ENCODE measurements around the gene MICAL2.

Gene MICAL2

DNA sequence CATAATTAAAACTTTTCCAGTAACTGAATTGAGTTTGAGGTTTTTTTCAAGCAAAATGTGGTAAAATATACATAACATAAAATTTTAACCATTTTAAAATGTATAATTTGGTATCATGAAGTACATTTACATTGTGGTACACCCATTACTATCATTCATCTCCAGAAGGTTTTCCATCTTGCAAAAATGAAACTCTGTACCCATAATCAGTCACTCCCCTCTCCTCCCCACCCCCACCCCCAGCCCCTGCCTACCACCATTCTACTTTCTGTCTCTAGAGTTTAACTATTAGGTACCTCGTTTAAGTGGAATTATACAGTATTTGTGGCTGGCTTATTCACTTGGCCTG lies 63.7 kb downstream of the MICAL2 start:
- DNase-seq: no peak

DNA sequence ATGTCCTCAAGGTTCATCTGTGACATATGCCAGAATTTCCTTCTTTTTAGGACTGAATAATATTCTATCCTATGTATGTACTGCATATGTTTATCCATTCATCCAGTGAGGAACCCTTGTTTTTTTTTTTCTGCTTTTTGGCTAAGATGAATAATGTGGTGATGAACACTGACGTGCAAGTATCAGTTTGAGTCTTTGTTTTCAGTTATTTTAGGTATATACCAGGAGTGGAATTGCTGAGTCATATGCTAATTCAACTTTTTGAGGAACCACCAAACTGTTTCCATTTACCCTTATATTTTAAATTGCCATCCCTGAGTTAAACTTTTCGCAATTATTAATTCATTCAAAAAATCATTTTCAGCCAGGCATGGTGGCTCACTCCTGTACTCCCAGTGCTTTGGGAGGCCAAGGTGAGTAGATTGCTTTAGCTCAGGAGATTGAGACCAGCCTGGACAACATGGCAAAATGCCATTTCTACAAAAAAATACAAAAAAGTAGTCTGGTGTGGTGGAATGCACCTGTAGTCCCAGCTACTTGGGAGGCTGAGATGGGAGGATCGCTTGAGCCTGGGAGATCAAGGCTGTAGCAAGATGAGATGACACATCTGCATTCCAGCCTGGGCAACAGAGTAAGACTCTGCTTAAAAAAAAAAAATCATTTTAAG lies 64.2 kb downstream of the MICAL2 start:
- DNase-seq: no peak

DNA sequence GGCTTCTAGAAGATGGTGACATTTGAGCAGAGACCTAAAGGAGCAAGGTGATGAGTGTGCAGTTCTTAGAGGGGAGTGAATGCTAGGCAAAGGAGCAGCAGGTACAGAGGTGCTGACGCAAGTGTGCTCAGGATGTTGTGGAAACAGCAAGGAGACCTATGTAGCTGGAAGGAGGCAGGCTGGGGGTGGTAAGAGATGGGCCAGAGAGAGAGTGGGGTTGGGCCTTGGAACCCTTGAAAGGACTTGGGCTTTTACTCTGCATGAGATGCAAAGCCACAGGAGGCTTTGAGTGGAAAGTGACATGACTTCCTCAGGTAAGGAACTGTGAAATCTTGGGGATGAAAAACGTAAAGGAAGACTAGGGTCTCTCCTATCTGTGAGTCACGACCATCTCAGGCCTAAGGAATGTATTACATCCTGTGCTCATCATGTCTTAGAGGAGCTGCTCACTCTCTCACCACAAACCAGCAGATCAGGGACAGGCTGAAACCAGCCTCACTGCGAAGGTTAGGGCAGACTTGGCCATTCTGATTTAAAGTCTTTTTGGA lies 65.4 kb downstream of the MICAL2 start:
- DNase-seq: no peak

DNA sequence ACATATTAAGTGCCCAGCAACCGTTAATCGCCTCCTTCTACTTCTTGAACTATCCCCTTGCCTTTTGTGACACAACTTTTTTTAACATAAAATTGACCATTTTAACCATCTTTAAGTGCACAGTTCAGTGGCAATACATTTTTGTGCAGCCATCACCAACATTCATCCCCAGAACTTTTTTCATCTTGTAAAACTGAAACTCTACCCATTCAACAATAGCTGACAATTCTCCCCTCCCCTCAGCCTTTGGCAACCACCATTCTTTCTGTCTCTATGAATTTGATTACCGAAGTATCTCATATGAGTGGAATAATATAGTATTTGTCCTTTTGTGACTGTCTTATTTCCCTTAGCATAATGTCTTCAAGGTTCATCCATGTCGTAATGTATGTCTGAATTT lies 66.0 kb downstream of the MICAL2 start:
- no peak for DNase-seq

DNA sequence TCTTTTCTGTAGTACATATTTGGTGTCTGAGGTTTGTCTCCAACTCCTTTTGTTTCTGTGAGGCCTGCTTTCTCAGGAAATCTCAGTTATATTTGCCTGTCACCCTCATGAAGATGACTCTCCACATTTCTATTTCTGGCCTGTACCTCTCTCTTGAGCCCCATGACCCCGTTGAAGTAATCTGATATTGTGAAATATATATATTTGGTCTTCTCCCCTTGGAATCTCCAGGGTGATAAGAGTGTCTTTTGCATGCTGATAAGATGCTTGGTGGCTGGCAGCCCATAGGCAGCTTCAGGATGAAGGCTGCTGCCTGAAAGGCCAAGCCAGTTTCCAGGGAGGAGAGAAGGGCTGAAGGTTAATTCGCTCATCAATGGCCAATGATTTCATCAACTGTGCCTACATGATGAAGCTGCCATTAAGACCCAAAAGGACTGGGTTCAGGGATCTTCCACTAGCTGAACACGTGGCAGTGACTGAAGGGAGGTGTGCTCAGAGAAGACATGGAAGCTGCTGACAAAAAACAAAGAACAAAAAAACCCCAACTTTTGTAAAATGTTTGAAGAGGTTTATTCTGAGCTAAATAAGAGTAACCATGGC lies 67.4 kb downstream of the MICAL2 start:
- no peak for DNase-seq

DNA sequence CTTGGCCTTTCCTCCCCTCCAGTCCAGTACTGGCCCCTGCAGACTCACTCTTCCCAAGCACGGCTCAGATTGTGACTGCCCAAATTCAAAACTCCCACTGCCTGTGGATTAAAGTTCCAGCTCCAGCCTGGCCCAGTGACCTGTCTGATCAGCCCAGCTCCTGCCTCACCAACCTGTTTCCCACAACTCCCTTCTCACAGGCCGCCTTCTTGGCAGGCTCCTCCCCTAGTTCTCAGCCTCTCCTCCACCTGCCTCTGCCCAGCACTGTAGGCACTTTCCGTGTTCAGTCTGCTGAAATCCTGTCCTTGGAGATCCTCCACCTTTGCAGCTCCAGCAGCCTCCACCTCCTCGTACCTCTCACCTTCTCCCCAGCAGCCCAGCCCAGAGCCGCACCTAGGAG lies 68.6 kb downstream of the MICAL2 start:
- no peak for DNase-seq

DNA sequence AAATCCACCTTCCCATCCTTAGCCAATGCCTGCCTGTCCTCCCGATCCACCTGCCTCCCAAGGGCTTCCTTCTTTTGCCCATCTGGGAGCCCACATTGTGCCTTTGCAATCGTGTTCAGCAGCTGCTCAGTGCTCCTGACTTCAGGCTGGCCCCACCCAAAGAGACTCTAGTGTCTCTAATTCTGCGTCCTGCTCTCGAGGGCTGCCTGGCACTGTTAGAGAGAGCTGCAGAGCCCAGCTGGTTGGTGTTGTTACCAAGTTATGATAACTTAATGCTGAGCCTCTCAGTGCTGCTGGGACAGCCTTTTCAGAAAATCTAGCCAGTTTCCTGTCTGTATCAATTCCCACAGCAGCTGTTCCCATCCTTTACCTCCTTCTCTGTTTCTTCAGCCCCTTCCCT lies 69.1 kb downstream of the MICAL2 start:
- no peak for DNase-seq

DNA sequence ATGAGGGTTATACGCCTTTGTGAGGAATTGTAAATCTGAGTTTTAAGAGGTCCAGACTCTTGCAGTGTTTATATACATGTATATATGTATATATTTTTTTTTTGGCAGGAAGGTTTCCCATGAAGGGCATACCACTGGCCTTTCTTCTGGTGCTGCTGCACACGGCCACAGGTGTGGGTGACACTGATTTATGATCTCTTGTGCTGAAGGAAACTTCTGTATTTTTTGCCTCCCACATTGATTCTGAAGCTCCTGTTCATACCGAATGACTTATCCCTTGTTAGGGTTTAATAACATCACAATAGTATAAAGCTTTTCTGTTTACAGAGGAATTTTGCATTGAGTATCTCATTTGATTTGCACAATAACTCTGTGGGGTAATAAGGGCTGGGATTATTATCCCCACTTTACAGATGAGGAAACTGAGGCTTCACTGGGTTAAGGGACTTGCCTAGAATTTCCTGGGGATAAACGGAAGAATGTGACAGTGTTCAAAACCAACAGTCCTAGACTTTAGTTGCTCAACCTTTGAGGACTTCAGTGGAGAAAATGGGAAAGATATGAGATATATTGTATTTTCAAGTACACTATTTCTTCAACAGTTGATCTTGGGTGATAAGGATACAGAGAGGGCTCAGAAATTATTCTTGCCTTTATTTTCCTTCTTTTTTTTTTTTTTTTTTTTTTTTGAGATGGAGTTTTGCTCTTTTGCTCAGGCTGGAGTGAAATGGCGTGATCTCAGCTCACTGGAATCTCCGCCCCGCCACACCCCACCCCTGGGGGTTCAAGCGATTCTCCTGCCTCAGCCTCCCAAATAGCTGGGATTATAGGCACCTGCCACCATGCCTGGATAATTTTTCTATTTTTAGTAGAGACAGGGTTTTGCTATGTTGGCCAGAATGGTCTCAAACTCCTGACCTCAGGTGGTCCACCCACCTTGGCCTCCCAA lies 70.1 kb downstream of the MICAL2 start:
- no peak for DNase-seq

DNA sequence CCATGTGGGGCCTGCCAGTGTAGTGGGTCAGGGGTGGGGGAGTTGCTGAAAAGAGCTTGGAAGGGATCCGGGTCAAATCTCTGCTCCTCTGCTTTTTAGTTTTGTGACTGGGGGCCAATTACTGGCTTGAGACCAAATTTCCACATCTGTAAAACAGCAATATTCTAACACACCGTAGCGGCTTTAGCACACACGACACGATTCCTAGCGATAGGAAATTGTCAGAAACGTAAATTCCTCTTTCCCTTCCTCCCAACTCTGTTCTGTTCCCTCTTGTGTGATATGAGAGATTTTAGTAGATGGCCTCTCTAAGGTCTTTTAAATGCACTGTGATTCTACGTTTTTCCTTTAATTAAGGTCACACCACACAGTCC lies 71.9 kb downstream of the MICAL2 start:
- no peak for DNase-seq

DNA sequence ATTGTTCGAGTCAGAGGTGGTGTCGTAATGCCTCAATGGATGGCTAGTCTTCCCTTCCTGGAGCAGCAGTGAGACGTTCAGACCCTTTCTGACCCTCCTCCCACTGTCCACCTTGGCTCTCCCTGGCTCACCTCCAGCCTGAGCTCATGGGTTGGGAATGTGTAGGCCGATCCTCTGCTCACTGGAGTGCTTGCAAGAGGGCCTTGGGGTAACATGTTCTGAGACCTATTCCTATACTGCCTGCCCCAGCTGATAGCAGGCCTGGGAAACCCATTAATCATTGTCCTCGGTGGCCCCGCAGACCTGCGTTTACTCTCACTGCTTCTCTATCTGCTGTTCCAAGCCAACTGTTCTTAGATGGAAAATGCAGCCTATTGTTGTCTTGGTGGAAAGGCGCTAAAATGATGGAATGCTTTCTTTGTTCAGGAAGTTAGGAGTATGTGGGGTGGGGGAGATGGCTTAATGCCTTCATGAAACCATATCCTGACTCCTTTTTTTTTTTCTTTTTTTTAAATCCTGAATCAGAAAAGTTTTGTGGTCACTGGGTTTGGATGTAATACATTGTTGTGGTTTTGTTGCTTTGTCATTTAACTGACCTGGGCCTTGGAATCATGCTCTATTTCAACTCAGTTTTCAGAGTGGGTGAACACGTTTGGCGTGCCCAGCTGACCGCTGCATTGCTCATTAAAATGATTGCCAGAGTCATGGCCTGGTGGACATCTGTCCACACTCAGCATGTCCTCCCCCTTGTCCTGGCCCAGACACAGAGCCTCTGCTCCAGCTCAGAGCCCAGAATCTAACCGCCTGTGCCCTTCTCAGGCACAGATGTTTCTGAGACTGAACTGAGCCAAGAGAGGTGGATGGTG lies 72.5 kb downstream of the MICAL2 start:
- DNase-seq: no peak

DNA sequence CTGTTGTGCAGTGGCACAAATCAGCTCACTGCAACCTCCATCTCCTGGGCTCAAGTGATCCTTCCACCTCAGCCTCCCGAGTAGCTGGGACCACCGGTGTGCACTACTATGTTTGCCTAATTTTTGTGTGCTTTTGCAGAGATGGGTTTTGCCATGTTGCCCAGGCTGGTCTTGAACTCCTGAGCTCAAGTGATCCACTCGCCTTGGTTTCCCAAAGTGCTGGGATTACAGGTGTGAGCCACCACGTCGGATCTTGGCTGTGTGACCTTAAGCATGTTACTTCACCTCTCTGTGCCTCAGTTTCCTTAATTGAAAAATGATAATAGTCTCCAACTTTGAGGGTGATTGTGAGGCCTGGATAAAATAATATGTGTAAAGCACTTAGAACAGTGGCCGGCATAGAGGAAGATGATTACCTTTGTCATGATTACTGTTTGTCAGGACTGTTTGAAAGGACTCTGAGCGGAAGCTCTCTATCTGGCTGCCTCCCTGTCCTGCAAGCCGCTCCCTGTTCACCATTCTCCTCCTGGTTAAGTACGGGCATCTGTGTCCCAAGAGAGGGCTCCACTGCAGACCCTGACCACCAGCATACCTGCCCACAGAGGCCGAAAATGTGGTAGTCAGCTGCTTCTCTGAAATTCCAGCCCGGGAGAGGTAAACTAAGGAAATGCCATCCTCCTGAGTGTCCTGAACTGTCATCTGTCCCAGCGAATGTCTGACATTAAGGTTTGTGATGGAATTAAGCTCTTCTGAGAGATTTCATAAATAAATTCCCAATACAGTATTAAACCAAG lies 73.6 kb downstream of the MICAL2 start:
- DNase-seq: no peak

DNA sequence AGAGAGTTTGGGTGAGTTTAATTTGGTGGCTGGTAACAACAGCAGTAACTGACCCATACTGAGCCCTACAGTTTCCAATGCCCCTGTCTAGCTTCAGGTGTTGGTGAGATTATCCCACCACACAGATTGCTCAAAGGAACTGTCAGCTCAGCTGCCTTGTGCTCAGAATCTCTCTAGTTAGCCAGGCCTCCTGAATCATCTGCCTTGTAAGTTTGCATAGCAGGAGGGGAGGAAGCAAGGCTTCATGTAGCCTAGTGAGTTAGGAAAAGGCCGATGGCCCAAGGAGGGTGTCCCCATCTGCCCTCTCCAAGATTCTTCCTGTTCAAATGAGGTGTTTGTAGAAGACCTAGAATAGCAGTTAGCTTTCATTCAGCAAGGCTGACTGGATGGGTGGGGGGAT lies 74.3 kb downstream of the MICAL2 start:
- DNase-seq: no peak

DNA sequence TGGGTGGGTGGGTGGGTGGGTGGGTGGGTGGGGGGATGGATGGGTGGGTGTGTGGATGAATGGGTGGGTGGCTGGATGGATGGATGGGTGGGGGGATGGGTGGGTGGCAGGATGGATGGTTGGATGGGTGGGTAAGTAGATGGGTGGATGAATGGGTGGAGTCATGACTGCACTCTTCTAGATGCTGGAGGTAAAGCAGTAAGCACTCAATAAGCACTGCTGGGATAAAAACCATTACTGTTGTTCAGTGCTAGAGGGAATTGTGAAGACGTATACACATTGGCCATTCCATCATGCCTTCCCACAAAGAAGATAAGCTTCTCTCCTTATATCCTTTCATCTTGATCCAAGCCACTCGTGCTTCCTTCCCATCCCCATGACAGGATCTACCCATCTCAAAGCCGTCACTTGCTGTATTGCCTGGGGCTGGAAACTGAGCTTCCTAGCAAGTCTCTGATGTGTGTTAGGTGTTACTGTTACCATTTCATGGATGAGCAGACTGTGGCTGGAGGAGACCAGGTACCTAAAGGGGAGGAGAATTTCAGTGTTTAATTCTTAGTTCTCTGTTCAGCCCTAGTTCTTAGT lies 74.8 kb downstream of the MICAL2 start:
- no peak for DNase-seq

DNA sequence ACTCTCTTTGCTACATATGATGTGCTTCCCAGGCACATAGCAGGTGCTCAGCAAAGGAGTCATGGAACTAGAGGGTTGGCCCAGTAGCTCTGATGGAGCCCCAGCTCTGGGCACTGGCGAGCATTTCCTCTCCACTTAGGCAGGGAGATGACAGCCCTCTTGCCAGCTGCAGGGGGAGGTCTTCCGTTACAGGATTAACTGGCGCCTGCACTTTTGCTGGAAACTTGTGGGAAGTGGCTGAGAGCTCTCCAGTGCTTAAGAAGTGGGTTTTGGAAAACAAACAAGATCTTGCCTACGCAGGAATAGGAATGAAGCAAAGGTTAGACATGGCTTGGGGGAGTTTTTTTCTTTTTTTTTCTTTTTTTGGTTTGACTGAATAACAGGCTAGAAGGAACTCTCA lies 75.5 kb downstream of the MICAL2 start:
- no peak for DNase-seq

DNA sequence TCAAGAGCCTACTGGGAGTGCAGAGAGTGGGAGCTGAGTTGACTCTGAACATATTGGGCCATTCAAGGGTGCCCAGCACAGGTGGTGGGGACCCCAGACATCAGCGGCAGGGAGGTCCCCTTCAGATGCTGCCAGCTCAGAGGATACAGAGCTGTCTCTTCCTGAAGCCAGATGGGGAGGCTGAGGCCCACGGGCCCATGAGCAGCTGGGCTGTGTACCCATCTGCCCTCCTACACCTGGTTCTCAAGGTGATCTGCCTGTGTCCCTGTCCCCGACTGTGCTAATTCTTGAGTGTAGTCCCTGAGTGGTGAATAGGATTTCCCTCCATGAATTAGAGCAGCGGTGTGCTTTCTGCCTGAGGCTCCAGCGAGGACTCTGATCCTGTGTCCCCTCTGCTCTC lies 76.3 kb downstream of the MICAL2 start:
- DNase-seq: no peak

DNA sequence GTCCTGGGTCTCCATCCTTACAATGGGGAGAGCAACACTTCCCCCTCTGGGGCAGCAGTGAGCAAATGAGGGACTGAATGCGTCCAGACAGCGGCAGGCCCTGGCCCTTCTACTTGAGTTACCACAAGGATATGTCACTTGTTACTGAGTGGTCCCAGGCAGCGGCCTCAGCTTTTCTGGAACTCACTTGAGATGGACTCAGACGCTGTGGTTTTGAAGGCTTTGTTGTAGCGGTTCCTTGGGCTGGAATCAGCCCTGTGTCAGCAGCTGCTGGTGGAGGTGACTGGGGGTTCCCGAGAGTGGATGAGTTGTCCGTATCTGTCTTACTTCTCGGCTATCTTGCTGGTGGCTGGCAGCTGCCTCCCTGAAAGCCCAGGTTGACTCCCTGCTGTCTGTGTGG lies 77.0 kb downstream of the MICAL2 start:
- DNase-seq: no peak

DNA sequence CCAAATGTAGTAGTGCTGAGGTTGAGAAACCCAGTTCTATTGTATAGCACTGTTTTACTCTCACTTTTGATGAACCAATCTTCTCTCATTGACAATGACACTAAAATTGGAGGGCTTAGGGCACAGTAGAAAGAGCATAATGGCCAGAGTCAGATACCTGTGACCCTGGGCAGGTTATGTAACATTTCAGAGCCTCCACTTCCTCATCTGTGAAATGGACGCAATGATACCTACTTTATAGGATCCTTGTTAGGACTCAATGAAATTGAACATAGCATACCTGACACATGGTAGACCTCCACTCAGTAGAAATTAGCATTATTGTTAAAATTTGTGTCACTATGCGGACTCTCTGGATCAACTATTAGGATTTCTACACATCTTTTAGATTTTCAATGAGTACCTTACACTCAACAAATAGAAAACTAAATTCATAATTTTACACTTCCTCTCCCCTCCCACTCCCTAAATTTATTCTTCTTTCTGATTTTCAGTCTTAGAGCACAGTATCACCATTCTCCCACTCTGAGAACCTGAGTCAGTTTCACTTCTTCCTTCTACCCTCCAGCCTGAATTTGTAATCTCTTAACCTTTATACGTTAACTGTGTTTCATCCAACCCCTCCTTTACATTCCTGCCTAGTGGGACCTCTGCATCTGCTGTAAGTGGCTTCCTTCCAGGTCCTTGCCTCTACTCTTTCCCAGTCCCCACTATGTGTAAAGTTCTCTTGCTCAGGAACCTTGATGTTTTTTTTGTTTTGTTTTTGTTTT lies 78.3 kb downstream of the MICAL2 start:
- no peak for DNase-seq

DNA sequence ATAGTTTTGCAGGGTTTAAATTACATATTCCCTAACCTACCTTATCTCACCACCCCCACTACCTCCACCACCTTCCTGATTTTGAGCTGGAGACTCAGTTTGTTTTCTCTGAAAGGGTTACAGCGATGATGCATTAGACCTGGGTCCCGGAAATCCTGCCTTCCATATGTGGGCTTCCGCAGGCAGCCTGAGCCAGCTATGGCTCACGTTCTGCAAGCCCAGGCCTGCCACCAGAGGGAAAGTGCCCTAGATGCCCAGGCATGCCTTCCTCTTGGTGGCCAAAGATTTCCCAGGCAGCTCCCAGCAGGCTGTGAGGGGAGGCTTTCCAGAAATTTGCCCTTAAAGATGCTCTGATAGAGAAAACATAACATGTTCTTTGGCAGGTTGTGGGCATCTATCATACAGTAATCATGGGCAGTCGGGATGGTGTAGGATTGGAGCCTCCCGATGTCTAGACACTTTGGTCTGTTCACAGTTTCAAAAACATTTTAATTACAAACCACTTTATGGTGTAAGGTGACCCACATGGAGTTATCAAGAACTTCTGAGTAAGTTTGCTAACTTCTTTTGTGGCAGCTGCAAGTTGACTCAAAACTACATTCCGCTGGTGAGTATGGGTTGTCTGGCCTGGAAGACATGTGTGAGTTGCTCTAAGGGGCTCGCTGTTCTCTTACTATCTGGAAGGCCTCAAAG lies 79.3 kb downstream of the MICAL2 start:
- DNase-seq: no peak

DNA sequence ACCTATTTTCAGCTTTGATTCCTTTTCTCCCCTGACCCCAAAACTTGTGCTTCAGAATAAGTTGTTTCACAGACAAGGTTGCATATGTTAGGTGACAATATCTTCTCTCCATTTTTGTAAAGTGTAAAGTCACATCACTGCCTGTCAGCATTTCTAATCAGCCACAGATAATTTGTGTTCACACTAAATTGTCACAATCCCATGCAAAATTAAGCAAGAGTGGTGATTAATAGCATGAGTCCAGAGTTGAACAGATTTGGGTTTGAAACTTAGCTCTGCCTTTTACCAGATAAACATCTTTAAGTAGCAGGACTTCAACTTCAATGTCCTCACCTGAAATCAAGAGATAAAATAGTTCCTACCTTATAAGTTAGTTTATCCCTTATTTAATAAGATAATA lies 80.1 kb downstream of the MICAL2 start:
- DNase-seq: no peak
